Measurements from ENCODE around the gene KRTAP10-11.
"Not testable (repeated sequence)": the region's sequence is repeated elsewhere in the genome, so short reads cannot be mapped to it uniquely, and the experiment has no call there.

The KRTAP10-11 gene

GRCh38 chr21:44646366-44647221 lies at the start of gene KRTAP10-11:
TSS of gene KRTAP10-11 (plus strand) at chr21:44646414. CDS start at chr21:44646459, 45 bp downstream.
- DNase-seq: not testable (repeated sequence)

- no peak for DNase-seq
These were observed 48.2 kb upstream of the KRTAP10-11 start for GRCh38 chr21:44598061-44598460.

- no peak for DNase-seq
These were observed 46.8 kb upstream of the KRTAP10-11 start for GRCh38 chr21:44599264-44600029.

GRCh38 chr21:44600118-44600978 lies 45.9 kb upstream of the KRTAP10-11 start, which contains the start of gene KRTAP10-7:
TSS of gene KRTAP10-7 (plus strand) at chr21:44600597. CDS start at chr21:44600622, 25 bp downstream.
- DNase-seq: not testable (repeated sequence)

- not testable (repeated sequence) for DNase-seq
These were observed 45.1 kb upstream of the KRTAP10-11 start for GRCh38 chr21:44601091-44601490.

GRCh38 chr21:44601596-44602462 lies 44.4 kb upstream of the KRTAP10-11 start:
- DNase-seq: no peak

- no peak for DNase-seq
These were observed 43.8 kb upstream of the KRTAP10-11 start for GRCh38 chr21:44602463-44602850.

- no peak for DNase-seq
These were observed 42.9 kb upstream of the KRTAP10-11 start for GRCh38 chr21:44603109-44603875.

- DNase-seq: no peak
These were observed 42.3 kb upstream of the KRTAP10-11 start for GRCh38 chr21:44603911-44604310.

- DNase-seq: no peak
These were observed 39.7 kb upstream of the KRTAP10-11 start for GRCh38 chr21:44606495-44606894.

GRCh38 chr21:44609193-44609592 lies 37.0 kb upstream of the KRTAP10-11 start:
- no peak for DNase-seq

GRCh38 chr21:44610157-44610843 lies 35.9 kb upstream of the KRTAP10-11 start:
- DNase-seq: not testable (repeated sequence)

GRCh38 chr21:44611551-44611950 lies 34.7 kb upstream of the KRTAP10-11 start:
- DNase-seq: no peak

GRCh38 chr21:44612029-44612486 lies 34.2 kb upstream of the KRTAP10-11 start, which contains the start of gene KRTAP10-8:
TSS of gene KRTAP10-8 (plus strand) at chr21:44612079. CDS start at chr21:44612101, 22 bp downstream.
- DNase-seq: no peak

- DNase-seq: no peak
These were observed 33.5 kb upstream of the KRTAP10-11 start for GRCh38 chr21:44612669-44613229.

GRCh38 chr21:44613386-44614155 lies 32.6 kb upstream of the KRTAP10-11 start:
- no peak for DNase-seq

GRCh38 chr21:44614161-44614631 lies 32.0 kb upstream of the KRTAP10-11 start:
- no peak for DNase-seq

- DNase-seq: no peak
These were observed 31.2 kb upstream of the KRTAP10-11 start for GRCh38 chr21:44614961-44615391.

GRCh38 chr21:44615466-44615865 lies 30.7 kb upstream of the KRTAP10-11 start:
- no peak for DNase-seq
